ENCODE data around the gene FBXW12.

FBXW12 gene

DNA sequence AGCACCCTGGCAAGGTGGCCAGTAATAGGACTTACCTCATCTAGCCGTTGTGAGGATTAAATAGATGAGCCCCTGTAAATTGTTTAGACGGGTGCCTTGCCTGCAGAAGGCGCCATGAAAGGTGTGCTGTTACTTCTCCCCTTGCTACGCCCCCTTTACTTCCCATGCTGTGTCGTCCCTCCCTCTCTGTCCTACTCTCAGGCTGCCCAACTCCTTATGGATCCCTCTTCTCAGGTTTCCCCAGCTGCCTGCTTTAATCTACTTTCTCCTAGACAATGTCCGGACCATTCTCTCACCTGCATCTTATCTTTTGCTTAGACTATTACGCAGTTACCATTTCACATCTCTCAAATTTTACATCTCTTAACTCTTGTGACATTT, 1.7 kb upstream of the FBXW12 start:
- Histone ChIP-seq H3K4me3 (ENCODE audit: insufficient read depth, low read length, poor library complexity, severe bottlenecking) (no peak overlapping the region), H3K36me3 (ENCODE audit: low read length) (no peaks in the 10 kb centered on the region), H2AFZ (ENCODE audit: low read depth, low read length, severe bottlenecking) (no peak overlapping the region), H4K20me1 (ENCODE audit: low read depth, low read length) (no peaks in the 10 kb centered on the region), H3K9ac (ENCODE audit: low read length) (no peak overlapping the region), H3K4me2 (ENCODE audit: low read depth, low read length, poor library complexity, severe bottlenecking) (no peak overlapping the region), H3K27me3 (ENCODE audit: low read length) (no peaks in the 10 kb centered on the region), H3K9me3 (ENCODE audit: insufficient read depth, low read length) (no peaks in the 10 kb centered on the region), H3K27ac (ENCODE audit: low read depth, low read length) (no peak overlapping the region), H3K9me2 (replicated peaks; ENCODE audit: insufficient read depth, low read length) (no peaks in the 10 kb centered on the region), H3F3A (ENCODE audit: insufficient read depth) (no peaks in the 10 kb centered on the region), H3K79me2 (ENCODE audit: insufficient read depth, low read length) (no peaks in the 10 kb centered on the region)
- TF ChIP-seq, protein P1, sequence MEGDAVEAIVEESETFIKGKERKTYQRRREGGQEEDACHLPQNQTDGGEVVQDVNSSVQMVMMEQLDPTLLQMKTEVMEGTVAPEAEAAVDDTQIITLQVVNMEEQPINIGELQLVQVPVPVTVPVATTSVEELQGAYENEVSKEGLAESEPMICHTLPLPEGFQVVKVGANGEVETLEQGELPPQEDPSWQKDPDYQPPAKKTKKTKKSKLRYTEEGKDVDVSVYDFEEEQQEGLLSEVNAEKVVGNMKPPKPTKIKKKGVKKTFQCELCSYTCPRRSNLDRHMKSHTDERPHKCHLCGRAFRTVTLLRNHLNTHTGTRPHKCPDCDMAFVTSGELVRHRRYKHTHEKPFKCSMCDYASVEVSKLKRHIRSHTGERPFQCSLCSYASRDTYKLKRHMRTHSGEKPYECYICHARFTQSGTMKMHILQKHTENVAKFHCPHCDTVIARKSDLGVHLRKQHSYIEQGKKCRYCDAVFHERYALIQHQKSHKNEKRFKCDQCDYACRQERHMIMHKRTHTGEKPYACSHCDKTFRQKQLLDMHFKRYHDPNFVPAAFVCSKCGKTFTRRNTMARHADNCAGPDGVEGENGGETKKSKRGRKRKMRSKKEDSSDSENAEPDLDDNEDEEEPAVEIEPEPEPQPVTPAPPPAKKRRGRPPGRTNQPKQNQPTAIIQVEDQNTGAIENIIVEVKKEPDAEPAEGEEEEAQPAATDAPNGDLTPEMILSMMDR (IDR thresholded peaks at IDR 0.05; ENCODE audit: insufficient read depth, low read length, poor library complexity, severe bottlenecking): no peak
- no peak for TF ChIP-seq EZH2phosphoT487 (conservative IDR thresholded peaks at IDR 0.05; ENCODE audit: low read length)

DNA sequence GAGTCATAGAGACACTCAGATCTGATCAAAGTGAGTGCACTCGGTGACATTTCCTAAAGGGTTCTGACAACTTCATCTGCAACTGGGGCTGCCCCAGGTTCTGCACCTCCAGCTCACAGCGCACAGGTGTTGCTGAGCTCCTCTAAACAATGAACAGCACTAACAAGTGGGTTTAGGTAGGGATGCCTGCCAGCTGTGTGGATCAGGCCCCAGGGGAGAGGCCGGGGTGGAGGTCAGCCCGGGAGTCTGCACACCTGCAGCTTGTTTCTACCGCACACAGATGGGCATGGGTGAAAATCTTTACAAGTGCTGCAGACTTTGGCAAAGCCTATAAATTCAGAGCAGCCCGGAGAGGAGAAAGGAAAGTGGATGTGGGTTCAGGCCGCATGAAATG, 355 bp downstream of the FBXW12 start:
- Histone ChIP-seq H4K20me1 (ENCODE audit: low read depth, low read length) (no peaks in the 10 kb centered on the region), H3K9me2 (replicated peaks; ENCODE audit: insufficient read depth, low read length) (no peaks in the 10 kb centered on the region), H3K9me3 (ENCODE audit: insufficient read depth, low read length) (no peaks in the 10 kb centered on the region), H2AFZ (ENCODE audit: low read depth, low read length, severe bottlenecking) (no peak overlapping the region), H3K4me3 (ENCODE audit: insufficient read depth, low read length, poor library complexity, severe bottlenecking) (no peak overlapping the region), H3K9ac (ENCODE audit: low read length) (no peak overlapping the region), H3K27me3 (ENCODE audit: low read length) (no peaks in the 10 kb centered on the region), H3K36me3 (ENCODE audit: low read length) (no peaks in the 10 kb centered on the region), H3K4me2 (ENCODE audit: low read depth, low read length, poor library complexity, severe bottlenecking) (no peak overlapping the region), H3F3A (ENCODE audit: insufficient read depth) (no peaks in the 10 kb centered on the region), H3K79me2 (ENCODE audit: insufficient read depth, low read length) (no peaks in the 10 kb centered on the region), H3K27ac (ENCODE audit: low read depth, low read length) (no peak overlapping the region)
- TF ChIP-seq, protein P1 (IDR thresholded peaks at IDR 0.05; ENCODE audit: insufficient read depth, low read length, poor library complexity, severe bottlenecking): no peak
- TF ChIP-seq EZH2phosphoT487 (conservative IDR thresholded peaks at IDR 0.05; ENCODE audit: low read length): no peak

DNA sequence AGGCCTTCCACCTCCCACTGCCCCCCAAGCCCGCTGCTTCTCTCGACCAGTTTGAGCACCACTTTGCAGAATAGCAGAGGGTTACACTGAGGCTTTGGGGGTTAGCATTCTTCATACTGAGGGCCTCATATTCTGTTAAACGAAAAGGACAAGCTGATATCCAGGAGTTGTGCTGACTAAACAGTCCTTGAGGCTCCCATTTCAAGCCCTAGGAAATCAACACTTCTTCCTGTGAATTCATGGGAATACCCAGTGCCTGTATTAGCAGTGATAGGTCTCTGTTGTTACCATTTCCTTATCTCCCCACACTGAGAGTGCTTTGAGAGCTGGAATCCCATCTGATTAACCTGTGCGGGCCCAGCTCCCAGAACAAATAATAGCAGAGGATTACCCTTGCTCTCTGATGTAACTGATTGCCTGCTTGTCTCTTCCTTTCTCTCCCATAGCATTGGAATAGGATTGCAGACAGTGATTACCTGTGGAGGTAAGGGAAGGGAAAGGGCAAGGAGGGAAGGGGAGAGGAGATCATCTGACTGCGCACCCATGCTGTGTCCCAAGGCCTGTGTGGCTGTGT, 930 bp downstream of the FBXW12 start:
- H3K27ac ChIP-seq (ENCODE audit: low read depth, low read length): no peak overlapping the region
- H3K36me3 ChIP-seq (ENCODE audit: low read length): no peaks in the 10 kb centered on the region
- no peaks in the 10 kb centered on the region for H3K27me3 ChIP-seq (ENCODE audit: low read length)
- no peaks in the 10 kb centered on the region for H3F3A ChIP-seq (ENCODE audit: insufficient read depth)
- no peak overlapping the region for H3K9ac ChIP-seq (ENCODE audit: low read length)
- TF ChIP-seq EZH2phosphoT487 (conservative IDR thresholded peaks at IDR 0.05; ENCODE audit: low read length): no peak
- TF ChIP-seq, protein P1 (IDR thresholded peaks at IDR 0.05; ENCODE audit: insufficient read depth, low read length, poor library complexity, severe bottlenecking): no peak
- no peak overlapping the region for H3K4me2 ChIP-seq (ENCODE audit: low read depth, low read length, poor library complexity, severe bottlenecking)
- H3K79me2 ChIP-seq (ENCODE audit: insufficient read depth, low read length): no peaks in the 10 kb centered on the region
- H2AFZ ChIP-seq (ENCODE audit: low read depth, low read length, severe bottlenecking): no peak overlapping the region
- H3K4me3 ChIP-seq (ENCODE audit: insufficient read depth, low read length, poor library complexity, severe bottlenecking): no peak overlapping the region
- no peaks in the 10 kb centered on the region for H3K9me3 ChIP-seq (ENCODE audit: insufficient read depth, low read length)
- no peaks in the 10 kb centered on the region for H3K9me2 ChIP-seq (replicated peaks; ENCODE audit: insufficient read depth, low read length)
- no peaks in the 10 kb centered on the region for H4K20me1 ChIP-seq (ENCODE audit: low read depth, low read length)

Measured in SU-DHL-6 (cell line).